GM12865 (cell line): ENCODE measurements around the gene CABYR.

Experiments
- DNase-seq: peaks from one replicate; pipeline ENCODE4 v3.0.0; 2010; ENCODE audit warnings: low read depth
- H3K4me3 ChIP-seq: 2 replicates; pipeline ENCODE4 v1.5.1; 2011; ENCODE audit warnings: mild to moderate bottlenecking, low read depth, low read length, control low read depth
- TF ChIP-seq, protein P1 (sequence below): IDR thresholded peaks from 2 replicates; pipeline ENCODE4 v1.5.1; 2011; ENCODE audit warnings: low read length, control low read depth, low read depth, inconsistent platforms; ENCODE audit not compliant: insufficient read depth; ENCODE audit errors: missing control alignments

Gene CABYR

DNA sequence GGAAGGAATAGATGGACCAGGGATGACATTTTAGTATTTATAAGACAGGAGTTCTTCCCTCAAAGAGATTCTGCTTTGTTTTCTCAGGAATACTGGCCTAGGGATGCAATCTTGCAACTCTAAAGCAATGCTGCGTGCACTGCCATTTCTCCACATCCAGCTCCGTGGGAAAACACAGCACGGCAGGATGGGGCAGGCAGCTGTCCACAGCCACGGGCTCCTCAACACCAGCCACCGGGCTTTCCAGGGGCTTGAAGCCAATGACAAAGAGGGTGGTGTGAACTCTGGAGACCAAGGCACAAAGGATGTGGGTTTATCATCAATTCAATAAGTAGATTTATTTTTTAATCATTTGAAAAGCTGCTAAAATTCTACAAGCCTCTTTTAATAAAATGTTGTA lies 49.3 kb downstream of the CABYR start:
- DNase-seq = no peak

DNA sequence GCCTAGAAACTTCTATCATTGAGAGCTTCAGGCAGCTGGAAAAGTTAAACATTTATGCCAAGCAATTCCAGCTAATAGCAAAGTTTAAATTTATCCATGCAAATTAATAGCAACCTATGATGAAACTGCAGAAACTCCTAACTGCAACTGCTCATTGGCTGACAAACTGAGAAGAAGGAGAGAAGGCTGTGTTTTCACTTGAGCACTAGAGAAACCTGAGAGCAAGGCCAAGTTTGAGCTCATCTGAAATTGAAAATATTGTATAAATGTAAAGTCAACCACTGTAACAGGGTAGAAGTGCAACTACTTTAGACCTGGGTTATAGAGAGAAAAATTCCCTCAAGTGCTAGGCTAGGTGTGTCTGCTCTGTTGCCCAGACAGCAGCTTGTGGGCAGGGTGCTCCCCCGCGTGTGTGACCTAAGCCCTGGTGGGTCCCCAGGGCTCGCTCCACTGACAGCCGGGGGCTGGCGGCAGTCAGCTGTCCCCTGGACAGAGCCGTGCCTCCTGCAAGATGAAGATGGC lies 50.2 kb downstream of the CABYR start:
- no peak overlapping the region for H3K4me3 ChIP-seq
- DNase-seq = peak; percentile 65
- TF ChIP-seq, protein P1, sequence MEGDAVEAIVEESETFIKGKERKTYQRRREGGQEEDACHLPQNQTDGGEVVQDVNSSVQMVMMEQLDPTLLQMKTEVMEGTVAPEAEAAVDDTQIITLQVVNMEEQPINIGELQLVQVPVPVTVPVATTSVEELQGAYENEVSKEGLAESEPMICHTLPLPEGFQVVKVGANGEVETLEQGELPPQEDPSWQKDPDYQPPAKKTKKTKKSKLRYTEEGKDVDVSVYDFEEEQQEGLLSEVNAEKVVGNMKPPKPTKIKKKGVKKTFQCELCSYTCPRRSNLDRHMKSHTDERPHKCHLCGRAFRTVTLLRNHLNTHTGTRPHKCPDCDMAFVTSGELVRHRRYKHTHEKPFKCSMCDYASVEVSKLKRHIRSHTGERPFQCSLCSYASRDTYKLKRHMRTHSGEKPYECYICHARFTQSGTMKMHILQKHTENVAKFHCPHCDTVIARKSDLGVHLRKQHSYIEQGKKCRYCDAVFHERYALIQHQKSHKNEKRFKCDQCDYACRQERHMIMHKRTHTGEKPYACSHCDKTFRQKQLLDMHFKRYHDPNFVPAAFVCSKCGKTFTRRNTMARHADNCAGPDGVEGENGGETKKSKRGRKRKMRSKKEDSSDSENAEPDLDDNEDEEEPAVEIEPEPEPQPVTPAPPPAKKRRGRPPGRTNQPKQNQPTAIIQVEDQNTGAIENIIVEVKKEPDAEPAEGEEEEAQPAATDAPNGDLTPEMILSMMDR = no peak

More for the DNA sequence above, 49.3 kb downstream of the CABYR start:
- TF ChIP-seq, protein P1 = no peak
- H3K4me3 ChIP-seq = no peak overlapping the region

DNA sequence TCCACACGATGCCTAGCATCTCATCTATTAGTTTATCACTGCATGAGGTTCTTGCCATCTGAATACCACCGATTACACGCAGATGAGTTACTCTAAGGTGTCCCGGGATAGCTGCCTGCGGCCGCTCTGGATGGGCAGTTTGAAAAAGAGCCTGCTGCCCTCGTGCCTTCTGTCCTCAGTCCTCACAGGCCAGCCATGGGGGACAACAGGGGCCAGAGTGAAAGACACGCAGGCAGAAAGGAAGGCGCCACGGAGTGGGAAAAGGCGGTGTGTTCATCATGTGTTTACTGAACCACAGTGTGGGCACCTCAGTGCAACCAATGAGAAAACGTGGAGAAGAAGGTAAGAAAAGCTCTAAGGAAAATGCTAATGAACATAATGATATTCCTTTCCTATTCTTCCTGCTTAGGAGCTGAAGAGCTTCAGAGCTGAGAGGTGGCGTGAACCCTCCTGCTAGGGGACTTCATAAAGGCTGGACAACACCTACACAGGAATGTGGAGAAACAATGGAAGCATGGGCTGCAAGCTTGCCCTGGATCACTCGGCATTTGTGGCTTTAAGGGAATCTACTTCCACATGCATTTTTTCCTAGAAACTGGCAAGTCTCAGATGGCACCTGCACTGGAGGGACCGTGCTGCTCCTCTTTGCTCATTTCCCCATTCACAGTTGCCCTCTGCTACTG lies 50.9 kb downstream of the CABYR start:
- no peak overlapping the region for H3K4me3 ChIP-seq
- DNase-seq = no peak
- TF ChIP-seq, protein P1 = no peak

DNA sequence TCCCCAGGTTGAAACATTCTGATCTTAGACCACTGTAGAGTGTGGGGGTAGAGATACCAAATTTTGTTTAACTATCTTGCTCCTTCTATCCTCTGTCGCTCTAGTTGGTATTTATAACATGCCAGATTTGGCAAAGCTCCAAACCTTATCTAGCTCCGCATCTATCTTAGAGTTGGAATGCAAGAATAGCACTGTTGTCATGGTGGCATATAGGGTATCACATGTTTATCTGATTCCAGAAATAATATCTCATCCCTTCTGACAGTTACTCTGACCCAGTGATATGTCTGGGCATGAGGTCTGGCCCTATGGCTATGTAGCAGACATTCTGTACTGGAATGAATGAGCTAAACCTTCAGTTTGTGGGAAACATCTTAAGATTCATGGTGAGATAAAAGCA lies 51.7 kb downstream of the CABYR start:
- TF ChIP-seq, protein P1 = no peak
- no peak for DNase-seq
- H3K4me3 ChIP-seq = no peak overlapping the region

DNA sequence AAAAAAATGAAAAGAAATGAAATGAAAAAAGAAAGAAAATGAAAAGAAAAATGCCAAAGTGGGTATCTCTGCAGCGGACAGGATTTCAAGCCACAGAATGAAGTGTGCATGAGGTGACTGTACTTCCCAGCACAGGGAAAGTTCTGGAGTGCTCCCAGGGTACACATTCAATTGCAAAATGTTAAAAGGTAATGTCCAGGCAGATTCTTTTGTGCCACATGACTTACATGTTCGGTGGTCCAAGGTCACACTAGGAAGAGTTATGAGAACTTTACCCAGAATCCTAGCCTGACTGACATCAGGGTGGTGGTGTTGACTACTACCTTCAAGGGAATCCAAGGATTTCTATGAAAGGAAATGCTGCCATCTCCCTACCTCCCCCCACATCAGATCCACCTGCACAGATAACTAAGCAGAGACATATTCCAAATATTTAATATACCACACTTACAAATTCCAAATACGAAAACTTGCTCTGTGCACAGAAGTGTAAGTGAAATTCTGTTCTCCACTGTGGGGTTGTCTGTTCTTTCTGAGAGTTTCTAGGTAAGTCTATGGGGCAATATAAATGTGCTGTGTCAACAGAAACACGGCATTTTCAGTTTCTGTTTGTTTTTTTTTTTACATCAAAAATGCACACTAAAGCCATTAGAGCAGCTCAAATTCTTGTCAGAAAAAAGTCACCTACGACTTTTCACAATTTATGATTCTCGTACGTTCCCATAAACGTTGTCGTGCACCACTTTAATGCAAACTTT lies 56.6 kb downstream of the CABYR start:
- TF ChIP-seq, protein P1 = no peak
- no peak for DNase-seq
- H3K4me3 ChIP-seq = no peak overlapping the region

DNA sequence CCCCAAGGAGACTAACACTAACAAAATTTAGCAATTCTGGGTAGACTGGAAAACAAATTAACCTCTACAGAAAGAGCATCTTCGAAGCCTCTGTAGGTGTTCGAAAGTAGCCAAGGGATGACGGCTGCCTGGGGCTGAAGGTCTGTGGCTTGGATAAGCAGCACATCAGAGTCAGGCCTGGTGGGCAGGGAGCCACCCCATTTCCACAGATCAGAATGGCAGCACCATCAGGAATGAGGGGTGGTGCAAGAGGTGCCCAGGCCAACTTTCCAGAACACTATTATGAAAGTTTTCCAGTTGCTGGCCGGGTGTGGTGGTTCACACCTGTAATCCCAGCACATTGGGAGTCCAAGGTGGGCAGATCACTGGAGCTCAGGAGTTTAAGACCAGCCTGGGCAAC lies 57.9 kb downstream of the CABYR start:
- TF ChIP-seq, protein P1 = no peak
- no peak for DNase-seq
- no peak overlapping the region for H3K4me3 ChIP-seq

DNA sequence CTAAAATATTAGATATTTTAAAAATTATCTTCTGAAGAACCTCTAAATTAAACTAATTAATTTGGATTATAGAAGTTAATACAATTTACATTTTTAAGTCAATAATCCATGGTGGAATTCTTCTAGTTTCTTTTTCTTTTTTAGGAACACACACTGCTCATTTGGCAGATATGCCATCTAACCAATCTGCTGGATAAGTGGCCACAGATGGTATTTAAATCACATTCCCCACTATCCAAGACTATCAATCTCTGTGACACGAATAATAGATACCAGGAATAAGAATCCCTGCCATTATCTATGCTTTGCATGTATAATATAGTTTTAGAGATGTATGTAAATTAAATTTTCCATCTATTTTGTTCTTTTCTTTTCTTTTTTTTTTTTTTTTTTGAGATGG lies 58.5 kb downstream of the CABYR start:
- TF ChIP-seq, protein P1 = no peak
- DNase-seq = no peak
- no peak overlapping the region for H3K4me3 ChIP-seq
